CD4-positive, alpha-beta T cell treated with Interleukin-21 for 1 hour (primary cell): Measurements from ENCODE around the gene RPL7A.
"Not testable (repeated sequence)": the region's sequence is repeated elsewhere in the genome, so short reads cannot be mapped to it uniquely, and the experiment has no call there.

ENCODE experiments used
- DNase-seq: peaks from one replicate; pipeline ENCODE4 v3.0.0-alpha.2; 2020

RPL7A gene

GRCh38 chr9:133329306-133330156 is 18.5 kb upstream of the RPL7A start:
- not testable (repeated sequence) for DNase-seq

- DNase-seq, result no peak
Measured at GRCh38 chr9:133331221-133331620, 16.8 kb upstream of the RPL7A start.

GRCh38 chr9:133331641-133332380 is 16.2 kb upstream of the RPL7A start:
- no peak for DNase-seq

- DNase-seq, result no peak
Measured at GRCh38 chr9:133332381-133332730, 15.7 kb upstream of the RPL7A start.

- no peak for DNase-seq
Measured at GRCh38 chr9:133333011-133333410, 15.0 kb upstream of the RPL7A start.

GRCh38 chr9:133333566-133333965 is 14.5 kb upstream of the RPL7A start:
- no peak for DNase-seq

- DNase-seq, result no peak
Measured at GRCh38 chr9:133334161-133334560, 13.9 kb upstream of the RPL7A start.

- not testable (repeated sequence) for DNase-seq
Measured at GRCh38 chr9:133334888-133335287, 13.1 kb upstream of the RPL7A start.

GRCh38 chr9:133335924-133336811 is 11.8 kb upstream of the RPL7A start, which contains the start of gene SURF6:
SURF6 (minus strand) TSS chr9:133336188; CDS start chr9:133336132, 56 bp downstream.
- DNase-seq, result peak; percentile 94

GRCh38 chr9:133339641-133340040 is 8.4 kb upstream of the RPL7A start:
- no peak for DNase-seq

- no peak for DNase-seq
Measured at GRCh38 chr9:133340256-133340655, 7.8 kb upstream of the RPL7A start.

- no peak for DNase-seq
Measured at GRCh38 chr9:133340916-133341315, 7.1 kb upstream of the RPL7A start.

GRCh38 chr9:133341369-133342068 is 6.5 kb upstream of the RPL7A start:
- no peak for DNase-seq

- no peak for DNase-seq
Measured at GRCh38 chr9:133342069-133342406, 6.0 kb upstream of the RPL7A start.

GRCh38 chr9:133342570-133342969 is 5.4 kb upstream of the RPL7A start:
- DNase-seq, result no peak

GRCh38 chr9:133344071-133344470 is 3.9 kb upstream of the RPL7A start:
- no peak for DNase-seq

- DNase-seq, result no peak
Measured at GRCh38 chr9:133344979-133345378, 3.0 kb upstream of the RPL7A start.

GRCh38 chr9:133345596-133345995 is 2.4 kb upstream of the RPL7A start:
- no peak for DNase-seq

- DNase-seq, result no peak
Measured at GRCh38 chr9:133346021-133346785, 1.8 kb upstream of the RPL7A start.

GRCh38 chr9:133347515-133347984 is 468 bp upstream of the RPL7A start:
- DNase-seq, result peak; percentile 68

GRCh38 chr9:133348718-133349573 is 928 bp downstream of the RPL7A start:
- no peak for DNase-seq
